GM18868 (cell line): ENCODE results near the gene CLEC16A.

Source experiments
- ATAC-seq: cut with Tn5 transposase; IDR thresholded peaks from one replicate; pipeline ENCODE4 v1.9.1; 2021; ENCODE audit warnings: mild to moderate bottlenecking, moderate library complexity; ENCODE audit not compliant: unreplicated experiment

The CLEC16A gene

DNA sequence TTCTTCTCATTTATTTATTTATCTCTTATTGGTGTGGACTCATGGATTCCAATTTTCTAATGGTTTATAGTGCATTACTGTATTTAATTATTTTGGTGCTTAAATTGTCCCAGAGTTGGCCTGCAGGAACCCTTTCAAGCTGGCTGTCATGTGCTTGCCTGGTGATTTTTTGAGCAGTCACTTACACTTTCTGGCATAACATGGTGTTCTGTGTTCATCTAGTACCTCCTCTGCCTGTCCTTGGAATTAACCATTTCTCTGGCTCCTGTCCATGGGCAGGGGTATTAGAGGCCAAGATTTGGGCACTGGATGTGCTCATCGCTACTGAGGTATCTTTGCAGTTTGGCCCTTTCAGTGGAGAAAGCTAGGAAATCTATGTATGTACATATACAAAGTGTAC is 67.0 kb downstream of the CLEC16A start:
- no peak for ATAC-seq

DNA sequence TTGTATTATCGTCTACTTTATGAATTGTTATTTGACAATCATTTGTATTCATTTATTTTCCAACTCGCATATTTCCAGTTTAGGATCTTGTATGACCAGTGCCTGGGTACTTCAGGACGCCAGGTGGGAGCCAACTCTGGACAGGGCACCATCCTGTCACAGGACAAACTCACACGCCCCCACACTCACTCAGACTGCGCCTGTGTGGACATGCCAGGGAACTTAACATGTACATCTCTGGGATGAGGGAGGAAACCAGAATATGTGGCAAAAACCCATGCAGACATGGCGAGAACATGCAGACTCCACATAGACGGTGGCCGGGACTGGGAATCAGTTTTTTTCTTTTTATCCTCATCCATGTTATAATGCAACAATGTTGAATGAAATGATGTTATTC is 68.5 kb downstream of the CLEC16A start:
- no peak for ATAC-seq

- no peak for ATAC-seq
Measured at GRCh38 chr16:11014136-11014535, 69.8 kb downstream of the CLEC16A start.

DNA sequence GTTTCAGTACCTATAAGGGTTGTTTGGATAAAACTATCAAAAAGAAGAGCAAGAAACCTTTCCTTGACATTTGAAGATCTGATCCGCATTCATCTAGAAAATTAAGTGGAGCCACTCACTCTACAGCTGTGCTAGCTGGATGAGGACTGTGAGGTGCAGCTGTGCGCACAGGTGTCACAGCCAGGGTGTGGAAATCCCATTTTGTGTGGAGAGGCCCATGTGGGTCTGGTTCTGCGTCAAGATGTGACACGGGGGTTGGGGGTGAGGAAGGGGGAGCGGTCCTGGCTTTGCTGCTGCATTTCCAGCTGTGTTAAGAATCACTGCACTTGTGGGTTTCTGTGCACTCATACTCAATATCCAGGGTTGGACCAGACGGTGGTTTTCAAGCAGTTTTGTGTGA is 70.7 kb downstream of the CLEC16A start:
- ATAC-seq, result no peak

DNA sequence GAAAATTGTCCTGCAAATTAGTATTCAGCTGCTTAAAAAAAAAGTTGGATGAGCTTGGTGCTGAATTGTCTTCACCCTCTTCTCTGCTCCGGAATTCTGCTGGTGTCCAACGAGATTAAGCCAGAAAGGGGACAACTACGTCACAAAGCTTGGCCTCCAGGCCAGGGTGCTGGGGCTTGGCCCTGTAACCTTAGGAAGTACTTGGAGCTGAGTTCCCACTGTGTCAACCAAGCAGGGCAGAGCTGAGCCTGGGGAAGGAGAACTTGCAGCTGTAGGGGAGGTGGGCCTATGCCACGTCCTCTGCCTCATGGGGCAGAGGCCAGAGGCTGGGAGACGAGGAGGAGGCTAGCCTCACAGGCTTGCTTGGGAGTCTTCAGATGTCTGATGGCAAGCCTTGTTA is 71.2 kb downstream of the CLEC16A start:
- no peak for ATAC-seq

DNA sequence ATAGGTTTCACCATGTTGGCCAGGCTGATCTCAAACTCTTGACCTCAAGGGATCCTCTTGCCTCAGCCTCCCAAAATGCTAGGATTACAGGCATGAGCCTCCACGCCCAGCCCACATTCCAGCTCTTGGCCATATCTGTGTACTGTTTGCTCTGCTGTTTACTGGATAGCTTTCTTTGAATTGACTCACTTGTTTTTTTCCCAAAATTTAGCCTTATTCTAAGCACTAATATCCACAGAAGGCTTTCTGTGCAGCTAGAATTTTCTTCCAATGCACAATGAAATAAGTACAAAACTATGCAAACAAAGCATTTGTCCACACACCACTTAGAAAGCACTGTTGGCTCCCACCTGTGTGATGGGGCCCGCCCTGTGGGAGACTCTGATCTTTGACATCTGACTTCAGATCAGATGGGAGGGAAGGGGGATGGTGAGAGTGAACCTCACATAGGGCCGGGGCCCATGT is 72.2 kb downstream of the CLEC16A start:
- no peak for ATAC-seq

DNA sequence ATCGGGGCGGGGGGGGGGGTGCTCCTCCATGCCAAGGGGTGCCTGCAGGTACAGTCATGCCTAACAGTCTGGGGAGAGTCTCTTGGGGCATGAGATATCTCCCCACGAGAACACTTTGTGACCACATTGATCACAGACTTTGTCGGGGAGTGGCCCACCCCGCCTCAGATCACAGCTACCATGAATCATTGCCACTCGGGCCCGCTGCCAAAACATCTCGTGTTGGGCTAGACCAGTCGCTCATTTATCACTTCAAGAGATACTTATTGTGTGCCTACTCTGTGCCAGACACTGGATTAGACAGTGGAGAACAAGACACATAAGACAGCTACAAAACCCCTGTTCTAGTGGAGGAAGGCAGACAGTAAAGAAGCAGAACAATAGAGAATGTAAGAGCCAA is 72.6 kb downstream of the CLEC16A start:
- no peak for ATAC-seq

GRCh38 chr16:11017499-11017898 is 73.1 kb downstream of the CLEC16A start:
- no peak for ATAC-seq

- no peak for ATAC-seq
Measured at GRCh38 chr16:11020388-11020787, 76.0 kb downstream of the CLEC16A start.

DNA sequence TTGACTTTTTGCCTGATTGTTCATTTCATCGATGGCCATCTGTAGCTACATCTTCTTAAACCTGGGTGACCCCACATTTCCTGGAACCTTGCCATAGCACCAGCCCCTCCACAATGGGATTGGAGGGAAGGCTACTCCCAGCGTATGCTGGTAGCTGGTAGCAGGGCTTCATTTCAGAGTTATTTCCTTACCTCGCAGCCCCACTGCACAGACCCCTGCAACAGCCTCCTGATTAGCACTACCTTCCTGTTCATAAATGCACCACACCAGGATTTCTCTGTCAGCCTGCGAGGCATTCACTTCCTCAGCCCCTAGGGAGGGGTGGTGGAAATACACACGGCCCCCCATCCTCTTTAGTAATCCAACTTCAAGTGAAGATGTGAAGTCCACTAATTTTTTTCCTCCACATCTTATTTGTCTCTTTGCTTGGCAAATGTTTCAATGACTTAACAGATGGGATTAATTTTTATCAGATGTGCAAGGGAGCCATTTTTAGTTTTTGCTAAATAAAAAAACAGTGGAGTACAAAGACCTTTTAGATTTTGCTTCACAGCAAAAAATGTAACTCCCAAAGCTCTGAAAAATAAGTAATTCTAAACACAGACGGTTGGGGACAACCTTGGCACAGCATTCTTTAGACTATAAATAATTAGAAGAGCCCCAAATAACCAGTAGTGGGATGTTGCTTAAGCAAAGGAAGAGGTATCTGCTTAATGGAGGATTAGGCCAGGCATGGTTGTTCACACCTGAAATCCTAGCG is 76.6 kb downstream of the CLEC16A start:
- ATAC-seq, result no peak

DNA sequence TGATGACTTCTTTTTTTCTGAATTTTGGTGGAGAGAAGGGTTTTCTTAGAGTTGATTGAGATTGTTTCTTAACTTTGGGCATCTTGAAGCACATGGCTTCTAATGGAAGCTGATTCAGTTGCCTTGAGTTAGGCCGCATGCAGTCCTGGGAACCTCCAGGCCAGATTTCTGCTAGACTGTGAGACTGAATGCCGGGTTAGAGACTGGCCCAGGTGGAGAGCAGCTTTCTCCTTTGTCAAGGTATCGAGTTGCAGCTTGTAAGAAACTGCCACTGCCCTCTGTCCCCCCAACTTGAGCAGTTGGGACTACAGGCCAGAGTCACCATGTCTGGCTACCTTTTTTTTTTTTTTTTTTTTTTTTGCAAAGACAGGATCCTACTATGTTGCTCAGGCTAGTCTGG is 77.6 kb downstream of the CLEC16A start:
- ATAC-seq, result no peak

GRCh38 chr16:11023262-11024039 is 79.1 kb downstream of the CLEC16A start:
- no peak for ATAC-seq

DNA sequence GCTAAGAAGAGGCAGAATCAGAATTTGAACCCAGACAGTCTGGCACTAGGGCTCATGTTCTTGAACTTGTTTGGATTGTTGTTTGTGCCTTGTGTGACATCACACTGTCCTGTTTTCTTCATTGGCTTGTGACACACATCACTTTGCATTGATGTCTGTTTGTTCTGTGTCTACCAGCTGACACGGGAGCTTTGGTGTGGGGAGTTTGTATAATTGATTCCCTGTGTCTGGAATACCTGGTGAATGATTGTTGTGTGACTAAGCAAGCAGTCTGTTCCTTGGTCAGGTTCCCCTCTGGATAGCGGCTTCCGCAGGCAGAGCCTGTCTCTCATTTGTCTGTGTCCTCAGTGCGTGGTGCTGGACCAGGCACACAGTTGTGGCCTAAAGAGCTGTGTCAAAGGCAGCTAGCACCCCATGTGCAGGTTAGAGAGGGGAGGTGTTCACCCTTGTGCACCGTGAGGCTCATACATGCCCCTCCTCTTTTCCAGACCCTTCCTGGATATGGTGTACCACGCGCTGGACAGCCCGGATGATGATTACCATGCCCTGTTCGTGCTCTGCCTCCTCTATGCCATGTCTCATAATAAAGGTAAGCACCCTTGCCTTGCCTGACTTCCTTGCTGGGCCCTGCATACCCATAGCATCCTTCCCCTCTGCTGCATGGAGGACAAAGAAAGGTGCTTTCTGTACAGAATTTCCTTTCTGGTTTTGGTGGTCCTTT is 80.1 kb downstream of the CLEC16A start:
- no peak for ATAC-seq

DNA sequence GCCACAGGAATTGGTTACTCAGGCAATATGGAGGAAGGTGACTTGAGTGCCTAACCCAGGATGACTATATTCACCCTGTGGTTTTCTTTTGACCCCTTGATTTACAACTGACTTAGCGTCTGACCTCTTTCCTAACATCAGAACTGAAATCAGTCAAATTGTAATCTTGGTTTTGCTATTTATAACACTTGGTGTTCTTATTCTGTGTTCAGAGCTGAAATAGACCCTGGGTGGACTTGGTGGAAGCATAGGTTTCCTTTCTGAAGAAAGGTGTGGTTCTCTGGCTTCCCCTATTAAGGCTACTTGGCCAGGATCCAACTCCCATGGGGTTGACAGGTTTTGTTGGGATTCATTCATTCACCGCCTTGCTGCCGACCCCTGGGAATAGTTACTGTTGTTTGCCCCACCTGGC is 80.8 kb downstream of the CLEC16A start:
- ATAC-seq, result no peak

DNA sequence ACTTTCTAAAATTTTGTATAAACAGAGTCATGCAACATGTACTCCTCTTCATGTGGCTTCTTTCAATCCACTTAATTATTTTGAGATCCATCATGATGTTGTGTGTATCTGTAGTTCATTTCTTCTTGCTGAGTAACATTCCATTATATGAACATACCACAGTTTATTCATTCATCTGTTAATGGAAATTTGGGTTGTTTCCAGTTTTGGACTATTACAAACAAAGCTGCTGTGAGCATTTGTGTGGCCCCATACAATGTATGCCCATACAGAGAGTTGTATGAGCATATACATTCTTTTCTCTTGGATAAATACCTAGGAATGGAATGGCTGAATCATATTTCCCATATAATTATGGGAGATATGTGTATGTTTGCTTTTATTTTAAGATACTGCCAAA is 85.6 kb downstream of the CLEC16A start:
- ATAC-seq, result no peak

DNA sequence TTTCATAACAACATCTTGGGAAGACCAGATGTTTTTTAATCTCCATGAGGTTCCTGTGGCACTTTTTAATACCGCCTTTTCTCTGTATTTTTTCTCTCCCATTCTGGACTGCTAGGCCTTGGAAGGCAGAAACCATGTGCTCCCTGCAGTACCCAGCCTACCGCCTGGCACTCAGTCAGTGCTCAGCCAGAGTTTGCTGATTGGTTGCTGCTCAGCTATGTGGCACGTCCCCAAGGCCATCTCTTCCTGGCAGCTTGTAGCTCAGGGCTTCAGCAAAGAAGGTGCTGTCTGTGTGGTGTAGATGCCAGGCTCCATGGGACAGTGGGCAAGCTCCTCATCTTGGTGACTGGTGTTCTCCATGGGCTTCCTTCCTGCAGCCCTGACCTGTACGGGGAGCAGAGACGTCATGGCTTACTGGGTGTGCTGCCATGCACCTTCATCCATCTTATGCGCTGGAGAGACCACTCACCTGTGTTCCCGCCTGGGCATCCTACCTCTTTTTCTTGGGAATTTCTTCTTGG is 86.7 kb downstream of the CLEC16A start:
- no peak for ATAC-seq

- no peak for ATAC-seq
Measured at GRCh38 chr16:11032000-11032921, 87.9 kb downstream of the CLEC16A start.

DNA sequence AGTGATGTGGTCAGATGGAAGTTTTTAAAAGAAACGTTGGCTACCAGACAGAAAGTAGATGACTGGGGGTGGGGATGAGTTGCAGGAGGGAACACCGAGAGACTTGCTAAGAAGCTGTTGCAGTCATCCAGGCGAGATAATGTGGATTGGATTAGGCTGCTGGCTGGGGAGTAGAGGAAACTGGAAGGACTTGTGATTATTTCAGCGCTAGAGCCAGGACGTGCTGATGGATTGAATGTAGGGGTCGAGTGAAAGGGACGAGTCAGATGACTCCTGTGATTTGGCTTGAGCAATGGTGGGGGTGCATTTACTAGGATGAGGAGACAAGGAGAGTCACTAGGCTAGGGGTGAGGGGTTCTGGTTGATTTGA is 88.5 kb downstream of the CLEC16A start:
- no peak for ATAC-seq

- ATAC-seq, result no peak
Measured at GRCh38 chr16:11033629-11034420, 89.5 kb downstream of the CLEC16A start.

DNA sequence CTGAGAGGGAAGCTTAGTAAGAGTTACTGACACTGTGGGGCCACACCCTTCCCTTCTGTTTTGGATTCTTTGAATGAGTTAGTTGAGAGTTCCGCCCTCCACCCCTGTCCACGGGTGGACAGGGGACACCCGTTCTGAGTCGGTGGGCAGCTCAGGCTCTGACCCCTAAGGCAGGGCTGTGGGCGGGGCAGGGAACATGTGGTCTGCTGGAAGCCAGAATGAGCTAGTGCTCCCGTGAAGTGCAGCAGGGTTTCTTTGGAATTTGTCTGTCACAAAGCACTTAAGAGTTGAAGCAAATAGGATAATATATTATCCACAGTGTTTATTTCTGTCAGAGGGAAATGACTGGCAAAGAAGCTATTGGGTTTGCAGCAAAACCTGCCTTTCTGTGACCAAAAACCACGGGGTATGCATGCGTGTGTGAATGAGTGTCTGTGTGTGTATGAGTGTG is 90.1 kb downstream of the CLEC16A start:
- ATAC-seq, result no peak
